Stimulated activated CD8-positive, alpha-beta memory T cell treated with anti-CD3 and anti-CD28 coated beads, Interleukin-7, amount 100 ng/mL, for 1 hour (primary cell): Measurements from ENCODE around the gene ALAS1.

Experiments
- DNase-seq, 2 donors: peaks; one replicate each; pipeline ENCODE4 v3.0.0-alpha.2; 2020; ENCODE audit warnings: low read depth in 2 of 2

Gene ALAS1

GRCh38 chr3:52220380-52221026, 22.5 kb downstream of the ALAS1 start:
- peak; percentile 71 to 86 for DNase-seq

GRCh38 chr3:52221141-52221562, 23.2 kb downstream of the ALAS1 start:
- no peak for DNase-seq

GRCh38 chr3:52221563-52222318, 23.8 kb downstream of the ALAS1 start:
- no peak for DNase-seq

GRCh38 chr3:52222319-52223221, 24.6 kb downstream of the ALAS1 start:
- DNase-seq = no peak

DNA sequence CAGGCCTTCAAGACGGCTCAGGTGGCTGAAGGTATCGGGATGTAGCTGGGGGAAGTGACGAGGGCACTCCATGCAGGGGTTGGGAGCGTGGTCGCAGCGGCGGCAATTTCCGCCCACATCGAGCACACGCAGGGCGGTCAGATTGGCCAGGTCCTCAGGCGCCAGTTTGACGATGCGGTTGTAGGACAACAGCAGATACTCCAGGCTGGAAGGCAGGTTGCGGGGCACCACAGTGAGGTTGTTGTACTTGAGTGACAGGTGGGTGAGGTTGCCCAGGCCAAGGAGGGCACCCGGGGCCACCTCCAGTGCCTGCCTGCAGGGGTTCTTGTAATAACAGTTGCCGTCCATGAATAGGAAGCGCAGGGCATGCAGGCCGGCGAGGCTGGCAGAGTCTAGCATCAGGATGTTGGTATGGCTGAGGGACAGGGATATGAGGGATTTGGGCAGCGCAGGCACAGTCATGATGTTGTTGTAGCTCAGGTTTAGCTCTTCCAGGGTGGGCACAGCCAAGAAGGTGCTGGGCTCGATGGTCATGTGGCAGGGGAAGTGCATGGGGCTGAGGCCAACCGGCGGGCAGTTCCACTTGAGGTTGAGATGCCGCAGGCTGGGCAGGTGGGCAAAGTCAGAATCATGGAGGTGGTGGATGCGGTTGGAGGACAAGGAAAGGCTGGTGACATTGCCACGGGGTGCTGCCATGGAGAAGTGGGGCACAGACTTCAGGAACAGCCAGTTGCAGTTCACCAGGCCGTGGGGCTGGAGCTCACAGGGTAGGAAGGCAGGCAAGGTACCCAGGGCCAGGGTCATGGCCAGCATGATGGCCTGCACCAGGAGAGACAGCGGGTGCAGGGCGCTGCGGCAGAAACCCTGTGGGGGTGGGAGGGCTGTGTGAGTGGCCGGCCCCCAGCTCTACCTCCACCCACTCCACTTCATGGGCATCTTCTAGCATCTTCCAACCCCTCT, 25.8 kb downstream of the ALAS1 start:
- DNase-seq = no peak

DNA sequence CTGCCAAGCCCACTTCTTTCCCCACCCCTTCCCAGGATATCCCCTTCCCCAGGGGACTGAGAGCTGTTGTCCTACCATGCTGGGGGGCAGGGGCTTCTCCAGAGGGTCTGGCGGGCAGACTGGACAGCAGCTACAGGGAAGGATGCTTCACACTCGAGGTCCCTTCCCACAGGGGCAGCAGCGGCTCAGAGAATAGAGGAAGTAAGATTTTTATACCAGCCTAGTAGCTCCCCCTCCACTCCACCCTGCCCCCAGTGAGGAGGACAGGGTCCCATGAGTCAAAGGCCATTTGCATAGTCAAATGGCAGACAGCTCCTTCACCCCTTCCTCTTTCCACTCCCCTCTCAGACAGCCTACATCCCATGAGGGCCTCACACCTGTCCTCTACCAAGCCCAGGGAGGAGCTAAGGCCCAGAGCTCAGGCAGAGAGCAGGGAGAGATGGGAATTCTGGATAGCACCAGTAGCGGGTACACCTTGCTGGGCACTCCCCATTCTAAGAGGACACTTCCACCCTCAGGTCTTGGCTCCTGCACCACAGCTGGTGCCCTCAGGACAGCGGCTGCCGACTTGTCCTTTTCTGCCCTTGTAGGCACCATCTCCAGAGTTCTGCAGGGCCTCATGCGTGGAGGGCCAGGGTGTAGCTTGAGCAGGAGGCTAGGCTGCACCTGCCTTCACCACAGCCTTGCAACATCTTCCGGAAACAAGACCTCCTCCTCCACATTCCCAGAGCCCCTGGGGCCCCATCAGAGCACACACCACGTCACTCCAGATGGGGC, 27.7 kb downstream of the ALAS1 start, which contains the start of gene TLR9:
TLR9 (minus strand) TSS at position 194 of the 777 bp plus-strand sequence; CDS start at position 78, 116 bp downstream.
- DNase-seq = no peak

GRCh38 chr3:52226229-52226817, 28.4 kb downstream of the ALAS1 start:
- no peak for DNase-seq

GRCh38 chr3:52227117-52227516, 29.2 kb downstream of the ALAS1 start:
- DNase-seq = no peak

- no peak for DNase-seq
These were observed 29.8 kb downstream of the ALAS1 start for GRCh38 chr3:52227766-52228165.

DNA sequence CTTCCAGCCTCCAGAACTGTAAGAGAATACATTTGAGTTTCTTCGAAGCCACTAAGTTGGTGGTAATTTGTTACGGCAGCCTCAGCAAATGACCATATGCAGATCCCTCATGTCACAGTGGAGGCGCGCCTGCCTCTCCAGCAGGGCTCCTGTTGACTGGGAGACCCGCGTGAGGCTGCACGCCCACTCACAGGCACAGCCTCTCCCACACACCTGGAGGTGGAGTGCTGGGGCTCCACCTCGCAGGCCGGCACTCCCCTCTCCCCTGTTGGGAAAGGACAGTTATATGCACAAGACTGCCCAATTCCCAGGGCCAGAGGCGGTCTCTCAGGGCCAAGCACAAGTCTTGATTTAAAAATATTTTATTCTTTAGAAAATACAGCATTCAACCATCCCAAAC, 30.3 kb downstream of the ALAS1 start:
- no peak for DNase-seq

GRCh38 chr3:52228751-52229291, 30.9 kb downstream of the ALAS1 start:
- no peak for DNase-seq

GRCh38 chr3:52229656-52230055, 31.7 kb downstream of the ALAS1 start:
- DNase-seq = no peak

DNA sequence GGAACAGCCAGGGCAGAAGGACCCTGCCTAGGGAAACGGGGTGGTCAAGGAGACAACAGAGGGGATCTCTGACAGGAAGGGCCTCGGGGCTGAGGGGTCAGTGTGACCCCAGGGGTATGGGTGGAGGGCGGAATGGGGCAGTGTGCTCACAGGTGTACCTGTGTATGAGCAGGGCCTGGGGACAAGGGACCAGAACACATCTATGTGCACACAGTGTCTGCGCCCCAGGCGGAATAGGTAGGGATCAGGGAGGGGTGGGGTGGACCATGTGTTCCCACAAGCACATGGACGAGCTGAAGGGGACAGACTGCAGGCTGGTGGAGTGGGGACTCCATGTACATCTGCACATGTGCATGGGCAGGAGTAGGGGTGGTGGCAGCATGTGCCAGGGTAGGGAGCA, 32.5 kb downstream of the ALAS1 start:
- no peak for DNase-seq

DNA sequence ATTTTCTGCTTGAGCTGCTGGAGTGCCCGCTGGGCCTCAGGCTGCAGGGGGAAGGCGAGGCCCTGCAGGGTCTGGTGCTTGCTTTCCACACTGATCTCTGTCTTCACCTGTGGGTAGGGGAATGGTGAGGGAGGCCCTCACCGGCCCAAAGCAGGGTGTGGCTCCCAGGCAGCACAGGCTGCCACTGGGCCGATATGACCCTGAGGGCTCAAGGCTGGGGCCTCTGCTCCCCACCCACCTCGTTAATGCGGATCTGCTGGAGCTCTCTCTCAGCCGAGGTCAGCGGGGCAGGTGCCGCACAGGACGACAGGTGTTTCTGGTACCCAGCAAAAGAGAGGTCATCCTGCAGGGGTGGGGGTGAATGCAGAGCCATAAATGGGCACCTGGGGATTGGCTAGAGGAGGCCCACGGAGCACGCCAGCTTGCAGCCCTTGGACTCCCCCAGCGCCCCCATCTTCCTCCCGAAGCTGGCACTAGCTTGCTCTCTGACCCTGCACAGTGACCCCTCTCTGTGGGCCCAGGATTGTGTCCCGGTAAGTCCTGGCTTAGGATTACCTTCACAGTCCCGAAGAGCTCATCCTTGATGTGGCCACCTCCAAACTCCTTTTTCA, 33.0 kb downstream of the ALAS1 start:
- DNase-seq = no peak

- DNase-seq = peak; percentile 67 to 85
These were observed 33.7 kb downstream of the ALAS1 start for GRCh38 chr3:52231502-52232278.

DNA sequence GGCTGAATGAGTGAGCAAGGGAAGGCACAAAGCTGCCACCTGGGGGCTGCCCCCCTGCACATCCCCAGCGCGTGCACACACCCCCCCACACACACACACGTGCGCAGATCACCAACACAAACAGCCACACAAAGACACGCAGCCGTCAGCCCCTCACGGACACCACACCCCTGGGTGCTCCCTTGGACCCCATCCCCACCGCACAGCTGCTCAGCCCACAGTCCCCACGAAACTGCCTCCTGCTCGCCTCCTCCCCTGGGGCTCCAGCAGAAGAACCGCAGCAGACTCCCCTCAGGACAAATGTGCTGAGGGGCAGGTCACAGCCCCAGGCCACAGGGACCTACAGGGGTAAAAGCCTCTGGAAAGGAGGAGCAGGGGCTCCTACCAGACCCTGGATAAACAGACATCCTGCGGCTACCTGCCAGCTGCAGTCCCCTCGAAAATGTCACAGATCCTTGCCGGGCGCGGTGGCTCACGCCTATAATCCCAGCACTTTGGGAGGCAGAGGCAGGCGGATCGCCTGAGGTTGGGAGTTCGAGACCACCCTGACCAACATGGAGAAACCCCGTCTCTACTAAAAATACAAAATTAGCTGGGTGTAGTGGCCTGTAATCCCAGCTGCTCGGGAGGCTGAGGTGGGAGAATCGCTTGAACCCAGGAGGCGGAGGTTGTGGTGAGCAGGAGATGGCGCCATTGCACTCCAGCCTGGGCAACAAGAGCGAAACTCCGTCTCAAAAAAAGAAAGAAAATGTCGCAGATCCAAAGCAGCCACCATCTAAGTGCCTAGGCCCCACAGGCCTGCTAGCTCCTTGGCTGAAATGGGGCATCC, 34.5 kb downstream of the ALAS1 start:
- DNase-seq = no peak

DNA sequence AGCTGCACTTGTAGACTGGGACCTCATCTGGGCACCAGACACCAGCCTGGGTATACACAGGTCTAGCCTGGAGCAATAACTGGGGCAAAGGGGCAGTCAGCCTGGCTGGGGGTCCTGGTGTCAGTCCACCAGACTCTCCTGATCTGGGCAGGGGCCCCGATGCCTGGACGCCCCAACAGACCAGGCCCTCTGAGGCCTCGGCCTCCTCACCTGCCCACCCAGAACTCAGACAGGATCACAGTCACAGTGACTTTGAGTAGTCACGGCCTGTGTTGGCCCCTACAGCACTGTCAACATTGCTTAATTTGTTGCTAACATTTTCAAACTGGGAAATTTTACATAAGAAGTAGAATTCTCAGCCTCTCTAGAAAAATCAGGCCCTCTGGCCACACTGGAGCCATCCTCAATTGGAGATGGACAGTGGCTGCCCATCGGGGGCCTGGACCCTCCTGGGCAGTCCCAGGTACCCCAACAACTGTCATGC, 35.2 kb downstream of the ALAS1 start:
- no peak for DNase-seq
